Vagina (tissue), 2 donors: Measurements from ENCODE around the gene ABCA13.

Experiments
- CTCF ChIP-seq, 3 experiments: fragments of 450-650 bp in 2 of 3; fragments of 200-600 bp in 1 of 3; sonication (generic) in 1 of 3; IDR thresholded peaks; one replicate each; pipeline ENCODE4 v1.5.1; 2017 to 2019; ENCODE audit warnings: antibody characterized with exemption in 3 of 3, mild to moderate bottlenecking in 2 of 3, moderate library complexity in 2 of 3
- POLR2AphosphoS5 ChIP-seq, 2 donors: sonication (generic); formaldehyde crosslinking; IDR thresholded peaks; one replicate each; pipeline ENCODE4 v1.9.0; 2017; ENCODE audit warnings: antibody characterized with exemption in 2 of 2, mild to moderate bottlenecking in 2 of 2, low read depth in 1 of 2; ENCODE audit not compliant: insufficient read depth in 1 of 2

GRCh38 chr7:48285373-48285772 is 114.1 kb downstream of the ABCA13 start:
- TF ChIP-seq CTCF (IDR thresholded peaks at IDR 0.05) = no peak
- no peak for TF ChIP-seq POLR2AphosphoS5 (IDR thresholded peaks at IDR 0.05; ENCODE audit: insufficient read depth in 1 of 2, low read depth in 1 of 2)
